Gastroesophageal sphincter (tissue), 3 donors: Measurements from ENCODE around the gene PIKFYVE.

ENCODE experiments used
- EP300 ChIP-seq: sonication (generic); formaldehyde crosslinking; IDR thresholded peaks from one replicate; pipeline ENCODE4 v1.6.1; 2017; ENCODE audit warnings: antibody characterized with exemption, mild to moderate bottlenecking
- POLR2A ChIP-seq, 2 donors: fragments of 450-650 bp; IDR thresholded peaks; one replicate each; pipeline ENCODE4 v1.6.1; 2017; ENCODE audit warnings: antibody characterized with exemption in 2 of 2, mild to moderate bottlenecking in 2 of 2, moderate library complexity in 1 of 2
- POLR2AphosphoS5 ChIP-seq: sonication (generic); formaldehyde crosslinking; IDR thresholded peaks from one replicate; pipeline ENCODE4 v1.6.1; 2017; ENCODE audit warnings: antibody characterized with exemption
- TF ChIP-seq, protein P1 (sequence below), 4 experiments: fragments of 200-600 bp in 2 of 4; fragments of 450-650 bp in 2 of 4; sonication (generic) in 1 of 4; IDR thresholded peaks; one replicate each; pipeline ENCODE4 v1.5.1; 2017 to 2019; ENCODE audit warnings: antibody characterized with exemption in 4 of 4, mild to moderate bottlenecking in 2 of 4, moderate library complexity in 2 of 4

GRCh38 chr2:208235860-208236259 is 30.2 kb upstream of the PIKFYVE start:
- TF ChIP-seq, protein P1, sequence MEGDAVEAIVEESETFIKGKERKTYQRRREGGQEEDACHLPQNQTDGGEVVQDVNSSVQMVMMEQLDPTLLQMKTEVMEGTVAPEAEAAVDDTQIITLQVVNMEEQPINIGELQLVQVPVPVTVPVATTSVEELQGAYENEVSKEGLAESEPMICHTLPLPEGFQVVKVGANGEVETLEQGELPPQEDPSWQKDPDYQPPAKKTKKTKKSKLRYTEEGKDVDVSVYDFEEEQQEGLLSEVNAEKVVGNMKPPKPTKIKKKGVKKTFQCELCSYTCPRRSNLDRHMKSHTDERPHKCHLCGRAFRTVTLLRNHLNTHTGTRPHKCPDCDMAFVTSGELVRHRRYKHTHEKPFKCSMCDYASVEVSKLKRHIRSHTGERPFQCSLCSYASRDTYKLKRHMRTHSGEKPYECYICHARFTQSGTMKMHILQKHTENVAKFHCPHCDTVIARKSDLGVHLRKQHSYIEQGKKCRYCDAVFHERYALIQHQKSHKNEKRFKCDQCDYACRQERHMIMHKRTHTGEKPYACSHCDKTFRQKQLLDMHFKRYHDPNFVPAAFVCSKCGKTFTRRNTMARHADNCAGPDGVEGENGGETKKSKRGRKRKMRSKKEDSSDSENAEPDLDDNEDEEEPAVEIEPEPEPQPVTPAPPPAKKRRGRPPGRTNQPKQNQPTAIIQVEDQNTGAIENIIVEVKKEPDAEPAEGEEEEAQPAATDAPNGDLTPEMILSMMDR (IDR thresholded peaks at IDR 0.05), result no peak
- TF ChIP-seq POLR2A (IDR thresholded peaks at IDR 0.05) (no peak), EP300 (no peak), POLR2AphosphoS5 (no peak)
